ACC112 (cell line): ENCODE results near the gene DDX41.
"Not testable (repeated sequence)": the region's sequence is repeated elsewhere in the genome, so short reads cannot be mapped to it uniquely, and the experiment has no call there.

Experiments used
- H2AFZ ChIP-seq: fragments of 200-600 bp; sonication (generic); one replicate; pipeline ENCODE4 v1.6.0; 2017; ENCODE audit warnings: antibody characterized with exemption, low read length; ENCODE audit not compliant: unreplicated experiment
- H3K27ac ChIP-seq: fragments of 200-600 bp; sonication (generic); 2 replicates; pipeline ENCODE4 v1.5.1; 2014; ENCODE audit warnings: low read depth, mild to moderate bottlenecking, antibody characterized with exemption, low read length, moderate library complexity
- H3K27me3 ChIP-seq: fragments of 200-600 bp; sonication (generic); 2 replicates; pipeline ENCODE4 v1.6.1; 2014; ENCODE audit warnings: mild to moderate bottlenecking, antibody characterized with exemption, low read length, moderate library complexity, mixed read lengths; ENCODE audit not compliant: insufficient read depth
- H3K36me3 ChIP-seq: fragments of 200-600 bp; sonication (generic); 2 replicates; pipeline ENCODE4 v1.6.1; 2016; ENCODE audit warnings: mild to moderate bottlenecking, antibody characterized with exemption, low read length, moderate library complexity, mixed read lengths; ENCODE audit not compliant: insufficient read depth
- H3K4me1 ChIP-seq: fragments of 200-600 bp; sonication (generic); one replicate; pipeline ENCODE4 v1.6.1; 2016; ENCODE audit warnings: low read length, mixed read lengths; ENCODE audit not compliant: insufficient read depth, unreplicated experiment, control insufficient read depth
- H3K4me3 ChIP-seq: fragments of 200-600 bp; sonication (generic); 2 replicates; pipeline ENCODE4 v1.5.1; 2014; ENCODE audit warnings: mild to moderate bottlenecking, low read depth, low read length
- H3K79me2 ChIP-seq: fragments of 200-600 bp; sonication (generic); one replicate; pipeline ENCODE4 v1.6.0; 2016; ENCODE audit warnings: low read length; ENCODE audit not compliant: control insufficient read depth, unreplicated experiment, insufficient read depth

DDX41 gene

GRCh38 chr5:177516601-177517568 lies at the start of gene DDX41:
TSS of gene DDX41 (minus strand) at chr5:177516961. CDS start at chr5:177516945, 16 bp downstream.
- H3K36me3 ChIP-seq, result peaks cover 16% of the 10 kb centered on the region; the same call in 1 of the 2 replicates
- H2AFZ ChIP-seq, result peak within 1 kb of the TSS; percentile 57

DNA sequence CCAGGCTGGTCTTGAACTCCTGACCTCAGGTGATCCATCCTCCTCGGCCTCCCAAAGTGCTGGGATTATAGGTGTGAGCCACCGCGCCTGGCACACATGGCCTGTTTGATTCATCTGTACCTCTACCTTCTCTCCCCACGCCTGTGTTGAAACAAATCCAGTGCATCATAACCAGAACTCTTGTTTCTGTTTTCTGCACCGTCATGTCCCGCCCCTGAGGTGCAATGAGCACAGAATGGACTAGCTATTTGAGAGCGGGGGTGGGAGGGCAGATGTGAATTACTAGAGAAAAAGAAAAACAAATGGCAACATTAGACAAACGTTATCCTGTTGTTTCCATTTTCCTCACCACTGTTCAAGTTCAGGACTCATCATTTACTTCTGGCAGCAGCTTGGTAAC lies 48.3 kb upstream of the DDX41 start:
- H2AFZ ChIP-seq, result no peak overlapping the region
- H3K4me1 ChIP-seq, result peaks cover 3% of the 10 kb centered on the region
- H3K36me3 ChIP-seq, result no peaks in the 10 kb centered on the region
- no peak overlapping the region for H3K27ac ChIP-seq
- H3K27me3 ChIP-seq, result peaks cover 17% of the 10 kb centered on the region
- H3K79me2 ChIP-seq, result no peaks in the 10 kb centered on the region
- H3K4me3 ChIP-seq, result no peak overlapping the region

More at GRCh38 chr5:177516601-177517568, at the start of gene DDX41:
- Histone ChIP-seq H3K4me1 (peaks cover 6% of the 10 kb centered on the region), H3K27ac (peak within 1 kb of the TSS; percentile 48), H3K27me3 (no peaks in the 10 kb centered on the region), H3K79me2 (peaks cover 28% of the 10 kb centered on the region), H3K4me3 (peak within 1 kb of the TSS; percentile 89)

- H2AFZ ChIP-seq, H3K79me2 ChIP-seq, H3K27me3 ChIP-seq, H3K27ac ChIP-seq, H3K4me1 ChIP-seq, H3K36me3 ChIP-seq, H3K4me3 ChIP-seq: not testable (repeated sequence)
Observed at GRCh38 chr5:177559446-177559941, 42.7 kb upstream of the DDX41 start.

- peaks cover 14% of the 10 kb centered on the region for H3K79me2 ChIP-seq
- H3K27me3 ChIP-seq, result no peaks in the 10 kb centered on the region
- no peak overlapping the region for H3K27ac ChIP-seq
- no peak overlapping the region for H3K4me3 ChIP-seq
- H3K4me1 ChIP-seq, result peaks cover 5% of the 10 kb centered on the region
- no peak overlapping the region for H2AFZ ChIP-seq
- H3K36me3 ChIP-seq, result no peaks in the 10 kb centered on the region
Observed at GRCh38 chr5:177557796-177558195, 41.0 kb upstream of the DDX41 start.

DNA sequence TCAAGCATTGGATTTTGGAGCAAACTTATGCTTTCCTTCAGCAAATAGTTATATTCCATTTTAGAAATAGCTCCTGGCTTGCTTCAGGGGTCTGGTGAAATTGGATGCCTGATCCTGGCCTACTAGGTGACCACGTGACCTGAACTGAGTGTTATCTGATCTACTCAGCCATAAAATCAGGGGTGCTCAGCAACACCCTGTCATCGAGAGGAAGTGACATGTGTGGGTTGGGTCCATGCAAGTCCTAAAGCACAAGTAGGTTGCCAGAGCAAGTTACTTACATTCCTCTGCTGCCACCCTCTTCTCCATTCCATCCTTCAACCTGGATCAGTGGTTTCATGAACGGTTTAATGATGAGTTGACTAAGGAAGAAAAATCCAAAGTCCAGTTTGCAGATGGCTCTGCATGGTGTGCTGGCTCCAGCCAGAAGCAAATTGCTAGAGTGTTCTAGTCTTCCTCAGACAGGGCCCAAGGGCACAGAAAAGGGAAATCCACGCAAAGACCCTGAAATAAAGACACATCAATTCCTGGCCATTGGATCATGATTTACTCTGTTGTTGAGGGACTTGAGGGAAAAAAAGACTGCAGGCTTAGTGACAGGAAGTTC lies 40.4 kb upstream of the DDX41 start:
- Histone ChIP-seq H3K79me2 (peaks cover 20% of the 10 kb centered on the region), H3K27ac (no peak overlapping the region), H3K4me3 (no peak overlapping the region), H2AFZ (no peak overlapping the region), H3K27me3 (no peaks in the 10 kb centered on the region), H3K36me3 (peaks cover under 1% of the 10 kb centered on the region; the same call in 1 of the 2 replicates), H3K4me1 (peaks cover 10% of the 10 kb centered on the region)

DNA sequence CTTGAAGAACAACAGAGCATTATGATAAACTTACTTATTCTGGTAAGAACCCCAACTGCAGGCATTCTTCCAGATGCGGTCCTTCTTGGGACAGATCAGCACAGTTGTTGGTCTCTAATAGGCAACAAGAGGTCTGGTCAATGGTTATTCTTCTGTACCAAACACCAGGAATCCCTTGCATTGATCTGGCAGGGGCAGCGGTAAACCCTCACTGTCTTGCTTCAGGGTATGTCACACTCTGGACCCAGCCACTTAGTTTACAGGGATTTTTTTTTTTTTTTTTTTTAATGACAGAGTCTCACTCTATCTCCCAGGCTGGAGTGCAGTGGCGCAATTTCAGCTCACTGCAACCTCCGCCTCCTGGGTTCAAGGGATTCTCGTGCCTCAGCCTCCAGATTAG lies 38.9 kb upstream of the DDX41 start:
- Histone ChIP-seq H3K27me3 (no peaks in the 10 kb centered on the region), H3K4me3 (no peak overlapping the region; the same call in 1 of the 2 replicates), H3K4me1 (peaks cover 7% of the 10 kb centered on the region), H3K79me2 (peaks cover 34% of the 10 kb centered on the region), H2AFZ (no peak overlapping the region), H3K27ac (no peak overlapping the region), H3K36me3 (peaks cover 9% of the 10 kb centered on the region; the same call in 1 of the 2 replicates)

DNA sequence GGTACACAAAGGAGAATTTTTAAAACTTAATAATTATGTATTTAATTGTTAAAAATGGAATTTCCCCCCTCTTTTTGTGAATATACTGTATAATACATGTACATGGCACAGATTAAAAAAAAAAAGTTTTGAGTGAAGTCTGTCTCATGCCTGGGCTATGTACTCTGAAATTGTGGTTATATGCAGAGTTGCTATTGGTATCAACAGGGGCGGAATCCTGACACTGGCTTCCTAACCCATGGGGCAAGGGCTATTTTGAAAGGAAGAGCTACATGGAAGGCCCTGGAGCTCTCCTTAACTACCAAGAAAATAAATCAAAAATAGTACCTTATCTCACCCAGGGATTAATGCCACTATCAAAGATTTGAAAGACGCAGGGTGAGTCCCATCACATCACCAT lies 38.5 kb upstream of the DDX41 start:
- Histone ChIP-seq H3K27ac (no peak overlapping the region), H3K79me2 (peaks cover 38% of the 10 kb centered on the region), H3K27me3 (no peaks in the 10 kb centered on the region), H2AFZ (peak overlapping the region; percentile 92), H3K4me1 (peaks cover 11% of the 10 kb centered on the region), H3K36me3 (peaks cover 9% of the 10 kb centered on the region; the same call in 1 of the 2 replicates), H3K4me3 (peak overlapping the region; percentile 92; the same call in 1 of the 2 replicates)

DNA sequence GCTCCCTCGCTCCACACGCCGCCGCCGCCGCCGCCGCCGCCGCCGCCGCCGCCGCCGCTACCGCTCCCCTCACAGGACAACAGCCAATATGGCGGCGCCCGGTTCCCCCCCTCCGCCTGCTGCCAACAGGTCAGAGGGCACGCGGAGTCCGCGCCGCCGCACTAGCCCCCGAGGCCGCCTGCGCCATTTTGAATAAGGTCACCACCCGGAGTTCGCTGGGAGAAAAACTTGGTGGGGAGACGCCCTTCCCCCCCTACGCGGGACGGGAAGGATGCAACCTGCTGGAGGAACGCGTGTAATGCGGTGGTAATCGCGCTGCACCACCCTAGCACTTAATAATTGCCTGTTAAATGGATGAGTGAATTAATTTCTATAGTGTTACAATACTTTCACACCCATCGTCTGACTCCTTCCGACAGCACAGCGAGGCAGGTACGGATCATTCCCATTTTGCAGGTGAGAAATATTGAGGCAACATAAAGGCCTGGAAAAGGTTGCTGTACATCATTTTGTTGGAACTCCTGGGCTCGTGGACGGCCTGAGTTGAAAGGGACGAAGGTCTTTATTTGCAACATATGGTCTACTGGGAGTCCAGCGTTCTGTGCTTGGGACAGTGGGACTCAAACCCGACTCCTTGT lies 37.8 kb upstream of the DDX41 start, which contains the start of gene FAM193B:
TSS of gene FAM193B (minus strand) at position 90 of the 638 bp plus-strand sequence. CDS start 105 bp downstream, outside the sequence.
- Histone ChIP-seq H3K27ac (peak within 1 kb of the TSS; percentile 25; the same call in 1 of the 2 replicates), H3K4me1 (peaks cover 13% of the 10 kb centered on the region), H3K27me3 (no peaks in the 10 kb centered on the region), H2AFZ (peak within 1 kb of the TSS; percentile 92), H3K36me3 (peaks cover 9% of the 10 kb centered on the region; the same call in 1 of the 2 replicates), H3K4me3 (peak within 1 kb of the TSS; percentile 92), H3K79me2 (peaks cover 45% of the 10 kb centered on the region)

GRCh38 chr5:177553671-177554429 lies 37.1 kb upstream of the DDX41 start:
- peaks cover 9% of the 10 kb centered on the region; the same call in 1 of the 2 replicates for H3K36me3 ChIP-seq
- H3K4me1 ChIP-seq, result peaks cover 13% of the 10 kb centered on the region
- peak overlapping the region; percentile 25; the same call in 1 of the 2 replicates for H3K27ac ChIP-seq
- peak overlapping the region; percentile 92 for H3K4me3 ChIP-seq
- peak overlapping the region; percentile 33 for H2AFZ ChIP-seq
- H3K79me2 ChIP-seq, result peaks cover 49% of the 10 kb centered on the region
- H3K27me3 ChIP-seq, result no peaks in the 10 kb centered on the region
